OCI-LY3 (cell line): ENCODE results near the gene PTPN3.

Experiments
- H2AFZ ChIP-seq: fragments of 200-600, 300-600 bp; shearing (Covaris generic); 2 replicates; pipeline ENCODE4 v1.6.0; 2014; ENCODE audit warnings: antibody characterized with exemption, low read depth, low read length
- H3K27ac ChIP-seq: fragments of 200-600, 300-600 bp; sonication (generic); 2 replicates; pipeline ENCODE4 v1.5.1; 2014; ENCODE audit warnings: mild to moderate bottlenecking, low read length, moderate library complexity, mixed read lengths
- H3K27me3 ChIP-seq: fragments of 200-600, 300-600 bp; sonication (generic); 2 replicates; pipeline ENCODE4 v1.6.1; 2014; ENCODE audit warnings: low read depth, low read length, mixed read lengths
- H3K36me3 ChIP-seq: fragments of 200-600, 300-600 bp; sonication (generic); replicated peaks from 2 replicates; pipeline ENCODE3; 2014; ENCODE audit warnings: low read depth, low read length, mixed read lengths
- H3K4me1 ChIP-seq: fragments of 300-600, 200-600 bp; sonication (generic); 2 replicates; pipeline ENCODE4 v1.6.1; 2014; ENCODE audit warnings: low read length, mixed read lengths
- H3K4me2 ChIP-seq: fragments of 200-600, 300-600 bp; sonication (generic); 2 replicates; pipeline ENCODE4 v1.6.1; 2014; ENCODE audit warnings: low read length, mixed read lengths
- H3K4me3 ChIP-seq: fragments of 300-600, 200-600 bp; sonication (generic); 2 replicates; pipeline ENCODE4 v1.5.1; 2014; ENCODE audit warnings: antibody characterized with exemption, mild to moderate bottlenecking, low read length, moderate library complexity
- H3K79me2 ChIP-seq: fragments of 300-600, 200-600 bp; shearing (Covaris generic); 2 replicates; pipeline ENCODE4 v1.6.1; 2014; ENCODE audit warnings: mild to moderate bottlenecking, low read length, mixed read lengths
- H3K9ac ChIP-seq: fragments of 300-600, 200-600 bp; shearing (Covaris generic); 2 replicates; pipeline ENCODE4 v1.6.0; 2014; ENCODE audit warnings: mild to moderate bottlenecking, low read length, moderate library complexity
- H3K9me3 ChIP-seq: fragments of 200-600, 300-600 bp; shearing (Covaris generic); 2 replicates; pipeline ENCODE4 v1.6.1; 2014; ENCODE audit warnings: low read length, mixed read lengths; ENCODE audit not compliant: insufficient read depth
- H4K20me1 ChIP-seq: fragments of 200-600, 300-600 bp; sonication (generic); 2 replicates; pipeline ENCODE4 v1.6.1; 2016; ENCODE audit warnings: low read length, mixed read lengths; ENCODE audit not compliant: insufficient read depth
- CTCF ChIP-seq: fragments of 200-600, 300-600 bp; sonication (generic); IDR thresholded peaks from 2 replicates; pipeline ENCODE4 v1.5.1; 2014; ENCODE audit warnings: antibody characterized with exemption, low read length, low read depth
- EZH2phosphoT487 ChIP-seq: fragments of 200-600 bp; shearing (Covaris generic); IDR thresholded peaks from 2 replicates; pipeline ENCODE4 v1.6.1; 2018; ENCODE audit warnings: antibody characterized with exemption, mixed run types, low read depth

PTPN3 gene

GRCh38 chr9:109458453-109459211 is 39.5 kb downstream of the PTPN3 start:
- no peaks in the 10 kb centered on the region for H3K79me2 ChIP-seq
- H3K27me3 ChIP-seq, result peaks cover 27% of the 10 kb centered on the region
- no peak overlapping the region for H3K4me2 ChIP-seq
- TF ChIP-seq CTCF (no peak), EZH2phosphoT487 (no peak)
- no peak overlapping the region for H2AFZ ChIP-seq
- H3K4me3 ChIP-seq, result no peak overlapping the region
- no peaks in the 10 kb centered on the region for H3K9me3 ChIP-seq
- H3K36me3 ChIP-seq, result no peaks in the 10 kb centered on the region
- no peak overlapping the region for H3K9ac ChIP-seq
- H3K4me1 ChIP-seq, result peaks cover 5% of the 10 kb centered on the region
- H4K20me1 ChIP-seq, result no peaks in the 10 kb centered on the region
- H3K27ac ChIP-seq, result no peak overlapping the region

DNA sequence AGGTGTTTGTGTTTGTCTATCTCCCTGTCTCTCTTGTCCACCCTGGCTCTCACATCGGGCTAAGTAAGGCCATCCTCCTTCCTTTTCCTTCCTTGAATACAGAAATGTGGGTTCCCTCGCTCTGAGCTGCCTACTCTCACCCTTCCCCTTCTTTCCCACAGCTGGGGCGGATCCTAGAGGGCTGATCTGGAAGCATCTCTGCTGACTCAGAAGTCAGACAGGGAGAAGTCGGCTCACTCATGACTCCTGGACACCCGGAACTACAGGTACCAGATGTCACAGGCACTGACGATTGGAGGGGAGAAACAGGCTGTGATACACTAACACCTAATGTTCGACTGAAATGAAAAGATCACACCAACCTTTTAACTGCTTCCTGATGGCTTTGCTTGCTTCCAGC is 41.3 kb downstream of the PTPN3 start:
- no peak for TF ChIP-seq EZH2phosphoT487
- no peak for TF ChIP-seq CTCF
- Histone ChIP-seq H3K9me3 (no peaks in the 10 kb centered on the region), H3K9ac (no peak overlapping the region), H3K27ac (no peak overlapping the region), H2AFZ (no peak overlapping the region), H3K4me2 (no peak overlapping the region), H3K36me3 (no peaks in the 10 kb centered on the region), H3K4me1 (no peaks in the 10 kb centered on the region), H3K27me3 (peaks cover 10% of the 10 kb centered on the region; the same call in 1 of the 2 replicates), H3K4me3 (no peak overlapping the region), H3K79me2 (no peaks in the 10 kb centered on the region), H4K20me1 (no peaks in the 10 kb centered on the region)

GRCh38 chr9:109455861-109456260 is 42.2 kb downstream of the PTPN3 start:
- H3K27ac ChIP-seq, result no peak overlapping the region
- no peaks in the 10 kb centered on the region for H3K9me3 ChIP-seq
- H2AFZ ChIP-seq, result peak overlapping the region; percentile 51; the same call in 1 of the 2 replicates
- no peak overlapping the region for H3K9ac ChIP-seq
- H3K4me3 ChIP-seq, result no peak overlapping the region
- H3K27me3 ChIP-seq, result peaks cover 10% of the 10 kb centered on the region; the same call in 1 of the 2 replicates
- H3K79me2 ChIP-seq, result no peaks in the 10 kb centered on the region
- 0 out of 2 replicates have a peak, but pooled peaks cover 4% of the 10 kb centered on the region for H3K4me1 ChIP-seq
- H4K20me1 ChIP-seq, result no peaks in the 10 kb centered on the region
- TF ChIP-seq EZH2phosphoT487 (no peak), CTCF (peak; percentile 38)
- no peaks in the 10 kb centered on the region for H3K36me3 ChIP-seq
- peak overlapping the region; percentile 19 for H3K4me2 ChIP-seq

DNA sequence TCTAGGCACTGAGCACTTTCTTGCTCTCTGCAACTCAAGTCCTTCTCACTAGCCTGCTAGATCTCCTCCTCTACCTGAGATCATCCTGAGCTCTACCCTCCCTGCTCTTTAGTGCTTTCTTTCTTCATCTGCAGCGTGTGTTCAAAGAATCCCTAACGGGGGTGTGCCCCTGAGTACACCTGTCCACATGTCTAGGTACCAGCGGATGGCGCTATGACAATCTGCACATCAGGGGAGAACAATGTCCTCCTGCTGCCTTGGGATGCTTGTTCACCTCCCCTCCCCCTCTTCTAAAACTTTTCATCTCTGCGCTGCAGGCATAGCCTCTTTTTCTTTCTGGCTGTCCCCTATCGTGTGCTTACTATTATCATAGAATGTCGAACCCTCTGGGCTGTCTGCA is 42.7 kb downstream of the PTPN3 start:
- H3K4me2 ChIP-seq, result no peak overlapping the region
- H3K27me3 ChIP-seq, result peaks cover 14% of the 10 kb centered on the region; the same call in 1 of the 2 replicates
- no peak overlapping the region for H3K9ac ChIP-seq
- no peaks in the 10 kb centered on the region for H3K79me2 ChIP-seq
- no peaks in the 10 kb centered on the region for H4K20me1 ChIP-seq
- H2AFZ ChIP-seq, result no peak overlapping the region
- TF ChIP-seq CTCF, result no peak
- TF ChIP-seq EZH2phosphoT487, result no peak
- no peaks in the 10 kb centered on the region for H3K36me3 ChIP-seq
- 0 out of 2 replicates have a peak, but pooled peaks cover 4% of the 10 kb centered on the region for H3K4me1 ChIP-seq
- no peak overlapping the region for H3K27ac ChIP-seq
- no peak overlapping the region for H3K4me3 ChIP-seq
- no peaks in the 10 kb centered on the region for H3K9me3 ChIP-seq
